Stimulated activated CD4-positive, alpha-beta T cell treated with anti-CD3 and anti-CD28 coated beads, Interleukin-4, amount 100 ng/mL, for 4 hours (primary cell): ENCODE data around the gene FFAR3.

Source experiments
- DNase-seq, 2 experiments: peaks; one replicate each; pipeline ENCODE4 v3.0.0-alpha.2; 2020

FFAR3 gene

GRCh38 chr19:35404879-35405622, 46.8 kb downstream of the FFAR3 start:
- DNase-seq, result no peak

GRCh38 chr19:35407619-35408018, 49.4 kb downstream of the FFAR3 start:
- DNase-seq, result no peak

GRCh38 chr19:35408284-35409171, 50.3 kb downstream of the FFAR3 start:
- no peak for DNase-seq

- no peak for DNase-seq
Measured at GRCh38 chr19:35409191-35409590, 50.9 kb downstream of the FFAR3 start.
